Suppressor macrophage (primary cell): ENCODE data around the gene PJVK.
A peak's percentile ranks its signal among the peaks of the same experiment; 100 is the strongest.

Experiments used
- DNase-seq, 4 experiments: peaks; one replicate each; pipeline ENCODE4 v3.0.0-alpha.2; 2020 to 2022

Gene PJVK

DNA sequence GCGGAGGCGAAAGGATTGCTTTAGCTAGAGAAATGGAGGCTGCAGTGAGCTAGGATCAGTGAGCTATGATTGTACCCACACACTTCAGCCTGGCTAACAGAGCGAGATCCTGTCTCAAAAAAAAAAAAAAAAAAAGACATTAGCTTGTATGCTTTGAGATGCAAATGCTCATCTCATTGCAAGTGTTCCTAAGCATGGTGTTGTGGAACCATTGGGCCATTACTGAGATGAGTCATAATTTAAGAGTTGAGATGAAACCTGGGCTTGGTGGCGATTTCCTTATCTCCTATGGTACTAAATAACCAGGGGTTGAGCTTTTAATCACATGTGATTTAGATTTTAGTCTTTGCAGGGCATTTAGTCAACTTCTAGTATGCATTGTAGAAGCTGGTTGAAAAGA, 31.3 kb downstream of the PJVK start:
- DNase-seq: peak in 1 of 4 experiments; percentile 11

DNA sequence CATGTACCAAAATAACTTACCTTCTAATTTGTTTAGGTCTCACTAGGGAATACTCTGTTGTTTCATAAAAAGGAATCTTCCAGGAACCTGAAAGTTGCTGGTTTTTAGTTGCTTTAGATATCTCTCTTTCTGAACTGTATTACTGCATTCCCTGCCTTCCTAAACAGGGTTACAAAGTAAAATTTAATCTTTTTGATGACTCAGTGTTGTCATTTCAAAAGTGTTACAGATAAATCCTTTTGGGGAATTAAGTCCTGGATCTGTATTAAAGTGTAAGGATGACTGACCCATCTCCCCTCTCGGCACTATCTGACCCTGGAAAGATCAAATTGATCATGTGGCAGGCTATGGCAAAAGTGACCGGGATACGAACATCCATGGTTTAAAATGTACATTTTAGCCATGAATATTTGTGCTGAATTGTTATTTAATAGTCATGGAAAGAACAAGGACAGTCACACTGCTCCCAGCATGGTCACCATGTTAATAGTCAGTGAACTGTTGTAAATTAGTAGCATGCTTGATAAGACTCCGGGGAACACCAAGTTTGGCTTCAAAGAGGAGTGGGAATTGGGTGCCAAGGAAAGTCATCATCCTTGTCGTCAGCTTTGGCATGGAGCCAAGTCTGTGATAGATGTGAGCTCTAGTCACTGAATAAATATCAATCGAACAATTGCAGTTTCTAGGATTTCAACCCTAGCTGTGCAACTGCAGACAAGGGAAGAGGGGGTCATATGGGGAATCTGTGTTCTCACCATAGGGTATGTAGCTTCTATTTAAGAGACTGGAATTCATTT, 33.3 kb downstream of the PJVK start:
- DNase-seq: no peak

DNA sequence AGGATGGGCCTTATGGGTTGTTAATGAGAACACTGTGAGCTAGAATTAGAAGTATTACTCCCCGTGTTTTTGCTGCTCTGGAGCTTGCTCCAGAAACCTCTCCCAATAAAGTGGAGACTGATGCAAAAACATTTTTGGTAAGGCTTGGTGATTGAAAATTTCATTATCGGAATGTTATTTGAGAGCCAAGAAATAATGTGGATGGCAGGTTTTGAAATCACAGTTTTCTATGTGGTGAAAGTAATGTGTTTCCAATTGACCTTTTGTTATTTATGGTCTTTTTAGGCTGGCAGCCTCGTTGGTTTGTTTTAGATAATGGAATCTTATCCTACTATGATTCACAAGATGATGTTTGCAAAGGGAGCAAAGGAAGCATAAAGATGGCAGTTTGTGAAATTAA, 34.2 kb downstream of the PJVK start:
- DNase-seq: no peak

DNA sequence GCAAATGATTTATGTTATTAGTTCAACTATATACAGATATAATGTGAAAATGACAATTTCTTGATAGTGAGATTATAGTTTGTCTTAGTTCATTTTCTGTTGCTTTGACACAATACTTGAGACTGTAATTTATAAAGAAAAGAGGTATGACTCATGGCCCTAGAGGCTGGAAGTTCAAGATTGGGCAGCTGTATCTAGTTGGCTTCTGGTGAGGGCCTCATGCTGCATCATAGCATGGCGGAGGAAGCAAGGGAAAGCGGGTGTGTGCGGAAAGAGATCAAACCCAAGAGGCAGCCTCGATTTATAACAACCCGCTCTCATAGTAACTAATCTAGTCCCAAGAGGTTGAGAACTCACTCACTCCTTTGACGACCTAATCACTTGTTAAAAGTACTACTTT, 40.4 kb downstream of the PJVK start:
- DNase-seq: no peak

DNA sequence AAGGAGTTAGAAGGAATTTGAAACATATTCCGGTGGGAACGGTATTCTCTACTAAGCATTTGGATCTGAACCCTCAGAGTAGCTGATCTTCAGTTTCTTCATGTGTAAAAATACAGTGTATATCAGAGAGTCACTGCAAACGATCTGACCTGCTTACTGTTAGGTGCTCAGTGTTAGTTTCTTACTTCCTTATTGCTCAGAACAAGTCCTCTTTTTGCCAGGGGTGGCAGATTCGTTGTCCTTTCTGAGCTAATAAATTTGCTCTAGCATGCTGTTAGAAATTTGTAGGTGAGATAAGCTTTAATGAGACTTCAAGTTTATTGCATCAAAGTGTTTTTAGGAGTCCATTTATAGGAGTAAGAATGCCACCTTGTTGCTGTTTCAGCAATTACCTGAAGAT, 44.9 kb downstream of the PJVK start:
- no peak for DNase-seq

DNA sequence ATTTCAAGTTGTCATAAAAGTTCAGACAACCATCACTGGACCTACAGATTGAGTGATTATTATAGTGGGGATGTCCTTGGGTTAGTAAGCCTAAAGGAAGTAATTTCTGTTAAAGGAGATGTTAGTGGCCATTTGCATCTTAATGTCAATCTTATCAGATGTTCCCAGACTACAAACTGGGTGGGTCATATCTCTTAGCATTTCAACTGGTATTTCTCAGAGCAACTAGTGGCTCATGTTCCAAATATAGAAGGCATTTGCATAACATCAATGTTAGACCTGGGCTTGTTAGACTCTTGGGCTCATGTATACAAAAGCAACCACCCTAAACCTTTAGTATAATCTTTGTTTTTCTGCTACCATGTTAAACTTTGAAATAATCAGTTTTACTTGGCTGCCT, 47.0 kb downstream of the PJVK start:
- no peak for DNase-seq

DNA sequence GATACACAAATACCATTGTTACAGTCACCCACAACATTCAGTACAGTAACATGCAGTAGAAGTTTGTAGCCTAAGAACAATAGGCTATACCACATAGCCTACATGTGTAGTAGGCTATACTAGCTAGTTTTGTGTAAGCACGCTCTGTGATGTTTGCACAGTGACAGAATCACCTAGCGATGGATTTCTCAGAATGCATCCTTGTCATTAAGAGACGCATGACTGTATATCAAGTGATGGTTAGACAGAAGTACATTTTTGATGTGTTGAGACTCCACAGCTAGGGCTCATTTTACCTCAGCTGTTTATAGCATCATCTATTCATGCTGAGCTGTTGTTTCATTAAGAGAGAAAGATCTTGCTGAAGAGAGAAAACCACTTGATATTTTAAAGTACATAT, 48.5 kb downstream of the PJVK start:
- DNase-seq: no peak

DNA sequence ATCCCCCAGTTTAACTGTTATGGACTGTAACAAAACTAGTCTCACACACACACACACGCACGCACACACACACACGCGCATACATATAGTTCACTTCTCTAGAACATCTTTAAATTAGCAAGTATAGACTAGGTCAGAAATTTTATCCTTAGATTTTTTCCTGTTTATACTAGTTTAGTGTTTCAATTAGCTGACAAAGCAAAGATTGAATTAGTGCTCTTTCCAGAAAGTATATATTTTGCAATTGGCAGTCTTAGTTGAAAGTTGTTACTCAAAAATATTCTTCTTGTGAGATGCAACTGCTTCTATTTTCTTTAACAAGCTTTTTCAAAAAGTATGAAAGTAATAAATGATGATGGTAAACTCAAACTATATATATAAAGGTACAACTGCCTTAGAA, 51.6 kb downstream of the PJVK start:
- DNase-seq: no peak

DNA sequence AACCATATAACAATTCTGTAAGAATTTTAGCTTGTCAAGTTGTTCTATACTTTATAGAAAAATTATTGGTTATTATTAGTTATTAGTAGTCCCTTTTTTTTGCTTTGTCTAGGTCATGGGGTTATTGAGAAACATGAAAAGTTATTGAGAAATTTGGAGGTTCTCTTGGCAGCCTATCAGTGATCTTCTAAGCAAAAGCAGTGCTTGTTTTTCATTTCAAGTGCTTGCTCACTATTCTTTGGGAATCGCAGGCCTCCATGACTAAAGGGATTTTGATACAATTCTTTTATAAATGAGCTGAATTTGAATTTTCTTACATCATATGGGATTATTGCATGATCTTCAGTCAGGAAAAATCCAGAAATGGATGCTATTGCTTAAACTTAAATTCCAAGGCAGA, 54.9 kb downstream of the PJVK start:
- no peak for DNase-seq

DNA sequence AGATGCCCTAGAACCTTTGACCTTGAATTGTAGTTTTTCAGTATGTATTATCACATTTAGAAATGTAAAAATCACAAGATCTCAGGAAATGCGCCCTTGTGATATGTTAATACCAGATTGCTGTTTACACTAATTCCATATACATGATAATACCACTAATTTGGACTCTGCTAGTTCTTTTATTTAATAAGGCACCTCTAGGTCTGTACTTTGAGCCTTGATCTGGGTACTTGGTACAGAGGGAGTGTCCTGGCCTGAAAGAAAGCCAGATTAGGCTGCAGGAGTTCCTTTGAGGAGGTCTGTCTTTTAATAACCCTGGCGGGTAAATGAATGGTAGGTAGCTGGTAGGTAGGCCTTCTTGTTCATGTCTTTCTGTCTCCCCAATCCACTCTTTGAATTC, 55.3 kb downstream of the PJVK start:
- no peak for DNase-seq

DNA sequence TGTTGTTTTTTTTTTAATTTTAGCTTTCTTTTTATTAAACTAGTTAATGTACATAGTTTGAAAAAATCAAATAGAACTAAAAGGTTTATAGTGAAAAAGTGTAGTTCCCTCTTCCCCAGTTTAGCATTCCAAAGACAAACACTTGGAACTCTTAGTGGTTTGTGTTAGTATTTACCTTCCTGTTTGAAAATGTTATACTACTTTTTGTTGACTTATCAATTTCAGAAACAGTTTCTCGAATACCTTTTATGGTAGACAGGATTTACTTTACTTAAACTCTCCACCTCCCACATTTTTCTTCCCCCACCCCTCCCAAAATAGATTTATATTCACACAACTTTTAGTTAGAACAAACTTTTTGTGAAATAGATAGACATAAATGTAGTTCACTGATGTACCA, 55.8 kb downstream of the PJVK start:
- DNase-seq: no peak

DNA sequence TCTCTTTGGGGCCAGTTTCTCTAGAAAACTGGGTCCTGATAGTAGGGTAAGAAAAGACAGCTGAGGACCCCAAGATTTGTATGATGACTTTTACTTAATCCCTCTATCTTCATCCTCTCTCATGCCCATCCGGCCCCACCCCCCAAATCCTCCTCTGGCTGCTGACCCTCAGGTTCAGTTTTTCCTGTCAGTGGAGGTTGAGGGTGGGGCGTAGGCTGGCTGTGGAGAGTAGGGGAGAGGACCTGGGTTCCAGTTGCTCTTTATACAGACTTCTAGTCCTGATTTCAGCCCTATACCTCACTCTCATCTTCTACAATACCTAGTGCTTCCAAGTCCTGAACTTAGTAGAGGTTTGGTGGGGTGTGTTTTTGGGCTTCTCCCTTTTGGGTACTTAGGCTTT, 57.5 kb downstream of the PJVK start:
- no peak for DNase-seq

DNA sequence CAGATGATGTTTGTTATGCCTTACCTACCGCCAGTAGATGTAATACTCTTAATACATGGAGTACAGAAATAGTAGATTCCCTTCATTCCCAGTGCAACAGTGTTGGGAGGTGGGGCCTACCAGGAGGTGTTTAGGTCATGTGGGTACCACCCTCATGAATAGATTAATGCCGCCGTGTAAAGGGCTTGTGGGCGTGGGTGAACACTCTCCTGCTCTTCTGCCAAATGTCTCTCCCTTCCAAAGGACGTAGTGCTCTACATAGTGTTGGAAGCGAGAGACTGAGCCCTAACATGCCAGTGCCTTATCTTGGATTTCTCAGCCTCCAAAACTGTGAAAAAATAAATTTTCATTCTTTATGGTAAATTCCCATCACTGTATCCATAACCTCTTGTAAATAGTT, 59.2 kb downstream of the PJVK start:
- no peak for DNase-seq
